ENCODE results near the gene NOP58. TPM values are rescaled to one million over a fixed set of nuclear protein-coding genes. Genes with fewer than 3 reads are reported as not detected.
A peak's percentile ranks its signal among the peaks of the same experiment; 100 is the strongest.

The NOP58 gene
- total and polyA plus RNA-seq, 2 donors (not counting 1 experiment from before 2014, with no cell fraction given) = 58.2 to 138 TPM

DNA sequence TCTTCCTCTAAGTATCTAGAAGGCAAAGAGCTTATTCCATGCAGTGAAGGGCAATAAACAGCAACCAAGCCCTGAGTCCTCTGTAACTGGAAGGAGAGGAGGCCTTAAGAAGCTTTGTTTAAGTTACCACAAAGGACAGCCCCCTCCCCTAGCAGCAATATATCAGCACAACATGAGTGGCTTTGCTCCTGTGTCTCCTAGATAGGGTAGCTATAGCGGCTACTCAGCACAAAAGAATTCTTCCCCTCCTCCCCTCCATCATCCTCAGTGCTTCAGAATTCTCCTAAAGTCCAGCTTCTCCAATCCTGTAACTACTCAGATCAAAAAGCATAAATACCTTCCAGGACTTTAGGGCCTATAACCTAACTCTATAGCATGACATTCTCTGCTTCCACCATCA lies 43.7 kb upstream of the NOP58 start:
- no peak overlapping the region for H2AFZ ChIP-seq (ENCODE audit: insufficient read depth, low read depth, low read length, poor library complexity, severe bottlenecking)
- 100% methylated on average over 1 of the region's 1 CpG for WGBS (ENCODE audit: insufficient coverage)
- H3K4me2 ChIP-seq (replicated peaks; ENCODE audit: low read depth, low read length, poor library complexity, severe bottlenecking) = no peak overlapping the region
- intact Hi-C loops (cut with micrococcal nuclease) = no loop called here
- H3K4me1 Mint-ChIP-seq = peaks cover 16% of the 10 kb centered on the region
- no peak overlapping the region for H3K4me3 ChIP-seq (ENCODE audit: control extremely low read depth in 1 of 5, extremely low read depth in 1 of 5, insufficient read depth in 1 of 5, low read depth in 2 of 5, low read length in 4 of 5)
- no peak overlapping the region for H3K4me3 Mint-ChIP-seq
- TF ChIP-seq, protein P1, sequence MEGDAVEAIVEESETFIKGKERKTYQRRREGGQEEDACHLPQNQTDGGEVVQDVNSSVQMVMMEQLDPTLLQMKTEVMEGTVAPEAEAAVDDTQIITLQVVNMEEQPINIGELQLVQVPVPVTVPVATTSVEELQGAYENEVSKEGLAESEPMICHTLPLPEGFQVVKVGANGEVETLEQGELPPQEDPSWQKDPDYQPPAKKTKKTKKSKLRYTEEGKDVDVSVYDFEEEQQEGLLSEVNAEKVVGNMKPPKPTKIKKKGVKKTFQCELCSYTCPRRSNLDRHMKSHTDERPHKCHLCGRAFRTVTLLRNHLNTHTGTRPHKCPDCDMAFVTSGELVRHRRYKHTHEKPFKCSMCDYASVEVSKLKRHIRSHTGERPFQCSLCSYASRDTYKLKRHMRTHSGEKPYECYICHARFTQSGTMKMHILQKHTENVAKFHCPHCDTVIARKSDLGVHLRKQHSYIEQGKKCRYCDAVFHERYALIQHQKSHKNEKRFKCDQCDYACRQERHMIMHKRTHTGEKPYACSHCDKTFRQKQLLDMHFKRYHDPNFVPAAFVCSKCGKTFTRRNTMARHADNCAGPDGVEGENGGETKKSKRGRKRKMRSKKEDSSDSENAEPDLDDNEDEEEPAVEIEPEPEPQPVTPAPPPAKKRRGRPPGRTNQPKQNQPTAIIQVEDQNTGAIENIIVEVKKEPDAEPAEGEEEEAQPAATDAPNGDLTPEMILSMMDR (IDR thresholded peaks at IDR 0.05) = no peak
- no peak for TF ChIP-seq EZH2 (IDR thresholded peaks at IDR 0.05; ENCODE audit: borderline replicate concordance, insufficient read depth, low read depth, low read length, poor library complexity, severe bottlenecking)
- no peak overlapping the region for H3K27ac Mint-ChIP-seq
- no peaks in the 10 kb centered on the region for H3K9me3 ChIP-seq (ENCODE audit: control extremely low read depth in 1 of 3, control insufficient read depth in 2 of 3, insufficient read depth in 1 of 3, low read length in 2 of 3)
- no peaks in the 10 kb centered on the region for H3K9me3 Mint-ChIP-seq (ENCODE audit: insufficient read depth)
- CTCF ChIA-PET = interaction anchor here (1.1 kb wide), 1 partner anchor 12 kb away, joined by 3 read pairs; no protein-coding TSS in a partner anchor
- no peak overlapping the region for H3K9ac ChIP-seq (ENCODE audit: low read length)
- peaks cover 74% of the 10 kb centered on the region for H3K79me2 ChIP-seq (ENCODE audit: control insufficient read depth, insufficient read depth, low read length)
- no peaks in the 10 kb centered on the region for H3K4me1 ChIP-seq (ENCODE audit: control insufficient read depth in 2 of 2, insufficient read depth in 2 of 2, low read length in 2 of 2)
- H4K20me1 ChIP-seq (ENCODE audit: control insufficient read depth, insufficient read depth, low read length, poor library complexity, severe bottlenecking) = peaks cover 53% of the 10 kb centered on the region
- no peaks in the 10 kb centered on the region for H3K27me3 ChIP-seq (replicated peaks in 1 of 4; ENCODE audit: control extremely low read depth in 1 of 4, control insufficient read depth in 3 of 4, insufficient read depth in 4 of 4, low read length in 3 of 4)
- H3K36me3 ChIP-seq (replicated peaks in 1 of 2; ENCODE audit: control extremely low read depth in 1 of 2, control insufficient read depth in 1 of 2, extremely low read depth in 1 of 2, insufficient read depth in 2 of 2, low read length in 1 of 2) = peaks cover 2 to 19% of the 10 kb centered on the region in 2 experiments
- no peaks in the 10 kb centered on the region for H3K27me3 Mint-ChIP-seq
- ATAC-seq (ENCODE audit: low read depth) (no peak), DNase-seq (no peak)
- POLR2A ChIA-PET = no interaction called here
- no peak overlapping the region for H3K27ac ChIP-seq (ENCODE audit: low read length in 2 of 2)

DNA sequence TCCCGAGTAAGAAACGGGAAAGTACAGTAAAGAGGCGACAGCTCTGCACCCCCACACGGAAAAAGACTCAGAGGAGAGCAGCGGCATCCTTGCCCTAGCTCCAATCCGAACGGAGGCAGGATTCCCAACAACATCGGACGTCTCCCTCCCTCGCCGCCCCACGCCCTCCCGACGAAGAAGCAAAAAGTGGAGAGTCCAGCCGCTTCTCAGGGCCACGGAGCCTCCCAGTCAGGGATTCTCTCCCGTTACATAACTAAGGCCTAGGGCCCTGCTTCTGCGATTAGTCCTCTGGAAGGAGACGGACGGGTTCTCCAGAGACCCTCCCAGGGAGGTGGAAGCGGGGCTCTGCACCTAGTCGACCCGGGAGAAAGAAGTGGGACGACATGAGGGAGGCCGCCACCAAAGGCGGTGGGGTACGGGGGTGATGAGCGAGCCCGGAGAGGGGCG lies 27.8 kb upstream of the NOP58 start:
- Mint-ChIP-seq H3K9me3 (ENCODE audit: insufficient read depth) (no peaks in the 10 kb centered on the region), H3K27ac (peak overlapping the region; percentile 88), H3K4me1 (peaks cover 39% of the 10 kb centered on the region), H3K27me3 (no peaks in the 10 kb centered on the region), H3K4me3 (peak overlapping the region; percentile 96)
- H3K4me2 ChIP-seq (replicated peaks; ENCODE audit: low read depth, low read length, poor library complexity, severe bottlenecking) = peak overlapping the region; percentile 74
- H3K27ac ChIP-seq (ENCODE audit: low read length in 2 of 2) = peak overlapping the region; percentile 78 to 89
- intact Hi-C loops (cut with micrococcal nuclease) = loop anchor here (1.0 to 10.0 kb wide), 5 partner anchors 27 to 787 kb away; partner anchors contain the start of genes ALS2, BMPR2, FZD7 and NOP58
- peaks cover 15% of the 10 kb centered on the region for H4K20me1 ChIP-seq (ENCODE audit: control insufficient read depth, insufficient read depth, low read length, poor library complexity, severe bottlenecking)
- H3K9me3 ChIP-seq (ENCODE audit: control extremely low read depth in 1 of 3, control insufficient read depth in 2 of 3, insufficient read depth in 1 of 3, low read length in 2 of 3) = no peaks in the 10 kb centered on the region
- peak overlapping the region; percentile 100 for H2AFZ ChIP-seq (ENCODE audit: insufficient read depth, low read depth, low read length, poor library complexity, severe bottlenecking)
- ChIA-PET POLR2A (interaction anchor here (0.7 kb wide), 1 partner anchor 29 kb away, joined by 3 read pairs; no protein-coding TSS in a partner anchor), CTCF (no interaction called here)
- H3K79me2 ChIP-seq (ENCODE audit: control insufficient read depth, insufficient read depth, low read length) = peaks cover 65% of the 10 kb centered on the region
- no peaks in the 10 kb centered on the region for H3K27me3 ChIP-seq (replicated peaks in 1 of 4; ENCODE audit: control extremely low read depth in 1 of 4, control insufficient read depth in 3 of 4, insufficient read depth in 4 of 4, low read length in 3 of 4)
- ATAC-seq (ENCODE audit: low read depth) = peak; percentile 39
- no peak for DNase-seq
- under 1% methylated on average over 30 of the region's 30 CpGs for WGBS (ENCODE audit: insufficient coverage)
- H3K4me3 ChIP-seq (ENCODE audit: control extremely low read depth in 1 of 5, extremely low read depth in 1 of 5, insufficient read depth in 1 of 5, low read depth in 2 of 5, low read length in 4 of 5) = peak overlapping the region; percentile 54 to 88 (median 83)
- no peak for TF ChIP-seq EZH2 (IDR thresholded peaks at IDR 0.05; ENCODE audit: borderline replicate concordance, insufficient read depth, low read depth, low read length, poor library complexity, severe bottlenecking)
- TF ChIP-seq, protein P1 (IDR thresholded peaks at IDR 0.05) = no peak
- peak overlapping the region; percentile 70 for H3K9ac ChIP-seq (ENCODE audit: low read length)
- H3K4me1 ChIP-seq (ENCODE audit: control insufficient read depth in 2 of 2, insufficient read depth in 2 of 2, low read length in 2 of 2) = peaks cover 14 to 21% of the 10 kb centered on the region in 2 donors
- no peaks in the 10 kb centered on the region for H3K36me3 ChIP-seq (replicated peaks in 1 of 2; ENCODE audit: control extremely low read depth in 1 of 2, control insufficient read depth in 1 of 2, extremely low read depth in 1 of 2, insufficient read depth in 2 of 2, low read length in 1 of 2)

All from B cell (primary cell).